ENCODE data around the gene DOCK8.
"Not testable (repeated sequence)": the region's sequence is repeated elsewhere in the genome, so short reads cannot be mapped to it uniquely, and the experiment has no call there.

The DOCK8 gene

GRCh38 chr9:372128-372527, 157.5 kb downstream of the DOCK8 start:
- no peak for DNase-seq

- no peak for DNase-seq
These were observed 159.1 kb downstream of the DOCK8 start for GRCh38 chr9:373759-374206.

GRCh38 chr9:374736-375135, 160.1 kb downstream of the DOCK8 start:
- DNase-seq: no peak

- no peak for DNase-seq
These were observed 161.4 kb downstream of the DOCK8 start for GRCh38 chr9:376115-376514.

GRCh38 chr9:378263-378662, 163.6 kb downstream of the DOCK8 start:
- DNase-seq: no peak

GRCh38 chr9:382383-382782, 167.7 kb downstream of the DOCK8 start:
- no peak for DNase-seq

GRCh38 chr9:385818-386398, 171.2 kb downstream of the DOCK8 start:
- DNase-seq: peak; percentile 61

GRCh38 chr9:389159-389558, 174.5 kb downstream of the DOCK8 start:
- DNase-seq: no peak

- no peak for DNase-seq
These were observed 175.1 kb downstream of the DOCK8 start for GRCh38 chr9:389758-390157.

GRCh38 chr9:392077-392804, 177.6 kb downstream of the DOCK8 start:
- no peak for DNase-seq

GRCh38 chr9:394347-395052, 179.8 kb downstream of the DOCK8 start:
- no peak for DNase-seq

- no peak for DNase-seq
These were observed 181.7 kb downstream of the DOCK8 start for GRCh38 chr9:396396-396795.

- DNase-seq: no peak
These were observed 183.4 kb downstream of the DOCK8 start for GRCh38 chr9:398085-398484.

GRCh38 chr9:401223-401622, 186.6 kb downstream of the DOCK8 start:
- no peak for DNase-seq

- no peak for DNase-seq
These were observed 189.6 kb downstream of the DOCK8 start for GRCh38 chr9:404234-404633.

- DNase-seq: no peak
These were observed 190.7 kb downstream of the DOCK8 start for GRCh38 chr9:405341-405740.

- DNase-seq: no peak
These were observed 192.4 kb downstream of the DOCK8 start for GRCh38 chr9:406886-407654.

- DNase-seq: not testable (repeated sequence)
These were observed 195.0 kb downstream of the DOCK8 start for GRCh38 chr9:409655-410054.

- no peak for DNase-seq
These were observed 199.9 kb downstream of the DOCK8 start for GRCh38 chr9:414595-414994.

- DNase-seq: no peak
These were observed 205.0 kb downstream of the DOCK8 start for GRCh38 chr9:419571-420171.

GRCh38 chr9:421896-422295, 207.2 kb downstream of the DOCK8 start:
- DNase-seq: no peak

GRCh38 chr9:426264-426663, 211.6 kb downstream of the DOCK8 start:
- DNase-seq: no peak

GRCh38 chr9:426976-427375, 212.3 kb downstream of the DOCK8 start:
- no peak for DNase-seq
